Thyroid gland (tissue), 4 donors: ENCODE data around the gene NLGN1.
A peak's percentile ranks its signal among the peaks of the same experiment; 100 is the strongest.

Source experiments
- POLR2A ChIP-seq, 2 donors: fragments of 450-650 bp; IDR thresholded peaks; one replicate each; pipeline ENCODE4 v1.6.1; 2017; ENCODE audit warnings: antibody characterized with exemption in 2 of 2, mild to moderate bottlenecking in 2 of 2, moderate library complexity in 1 of 2
- TF ChIP-seq, protein P1 (sequence below), 6 experiments: fragments of 200-600 bp in 3 of 6; fragments of 450-650 bp in 3 of 6; sonication (generic) in 3 of 6; IDR thresholded peaks; one replicate each; pipeline ENCODE4 v1.5.1; 2016 to 2019; ENCODE audit warnings: antibody characterized with exemption in 6 of 6, mild to moderate bottlenecking in 2 of 6, inconsistent platforms in 1 of 6, moderate library complexity in 1 of 6

DNA sequence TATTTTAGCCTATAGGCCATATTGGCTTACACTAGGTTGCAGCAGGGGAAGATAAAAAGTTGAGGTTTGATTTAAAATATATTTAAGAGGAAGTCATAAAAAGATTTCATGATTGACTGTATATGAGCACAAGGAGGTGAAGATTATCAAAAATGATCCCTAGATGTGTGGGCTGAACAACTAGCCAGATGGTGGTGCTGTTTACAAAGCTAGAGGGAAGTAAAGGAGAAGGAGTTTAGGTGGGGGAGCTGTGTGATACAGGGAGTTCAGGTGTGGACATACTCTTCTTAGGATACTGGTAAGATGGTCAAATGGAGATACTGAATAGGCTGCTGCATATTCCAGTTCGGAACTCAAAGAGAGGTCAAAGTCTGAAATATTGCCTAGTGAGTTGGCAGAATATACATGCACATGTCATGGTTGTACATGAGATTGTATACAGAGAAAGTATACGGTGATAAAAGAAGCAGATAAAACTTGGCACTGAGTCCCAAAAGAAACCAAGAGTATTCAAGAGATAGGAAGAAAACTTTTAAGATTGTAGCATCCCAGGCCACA, 727.8 kb downstream of the NLGN1 start:
- TF ChIP-seq, protein P1, sequence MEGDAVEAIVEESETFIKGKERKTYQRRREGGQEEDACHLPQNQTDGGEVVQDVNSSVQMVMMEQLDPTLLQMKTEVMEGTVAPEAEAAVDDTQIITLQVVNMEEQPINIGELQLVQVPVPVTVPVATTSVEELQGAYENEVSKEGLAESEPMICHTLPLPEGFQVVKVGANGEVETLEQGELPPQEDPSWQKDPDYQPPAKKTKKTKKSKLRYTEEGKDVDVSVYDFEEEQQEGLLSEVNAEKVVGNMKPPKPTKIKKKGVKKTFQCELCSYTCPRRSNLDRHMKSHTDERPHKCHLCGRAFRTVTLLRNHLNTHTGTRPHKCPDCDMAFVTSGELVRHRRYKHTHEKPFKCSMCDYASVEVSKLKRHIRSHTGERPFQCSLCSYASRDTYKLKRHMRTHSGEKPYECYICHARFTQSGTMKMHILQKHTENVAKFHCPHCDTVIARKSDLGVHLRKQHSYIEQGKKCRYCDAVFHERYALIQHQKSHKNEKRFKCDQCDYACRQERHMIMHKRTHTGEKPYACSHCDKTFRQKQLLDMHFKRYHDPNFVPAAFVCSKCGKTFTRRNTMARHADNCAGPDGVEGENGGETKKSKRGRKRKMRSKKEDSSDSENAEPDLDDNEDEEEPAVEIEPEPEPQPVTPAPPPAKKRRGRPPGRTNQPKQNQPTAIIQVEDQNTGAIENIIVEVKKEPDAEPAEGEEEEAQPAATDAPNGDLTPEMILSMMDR (IDR thresholded peaks at IDR 0.05): peak in 3 of 6 experiments; percentile 33 to 48 (median 47)
- TF ChIP-seq POLR2A (IDR thresholded peaks at IDR 0.05): no peak
